Measurements from ENCODE around the gene CEP170B.

Gene CEP170B

DNA sequence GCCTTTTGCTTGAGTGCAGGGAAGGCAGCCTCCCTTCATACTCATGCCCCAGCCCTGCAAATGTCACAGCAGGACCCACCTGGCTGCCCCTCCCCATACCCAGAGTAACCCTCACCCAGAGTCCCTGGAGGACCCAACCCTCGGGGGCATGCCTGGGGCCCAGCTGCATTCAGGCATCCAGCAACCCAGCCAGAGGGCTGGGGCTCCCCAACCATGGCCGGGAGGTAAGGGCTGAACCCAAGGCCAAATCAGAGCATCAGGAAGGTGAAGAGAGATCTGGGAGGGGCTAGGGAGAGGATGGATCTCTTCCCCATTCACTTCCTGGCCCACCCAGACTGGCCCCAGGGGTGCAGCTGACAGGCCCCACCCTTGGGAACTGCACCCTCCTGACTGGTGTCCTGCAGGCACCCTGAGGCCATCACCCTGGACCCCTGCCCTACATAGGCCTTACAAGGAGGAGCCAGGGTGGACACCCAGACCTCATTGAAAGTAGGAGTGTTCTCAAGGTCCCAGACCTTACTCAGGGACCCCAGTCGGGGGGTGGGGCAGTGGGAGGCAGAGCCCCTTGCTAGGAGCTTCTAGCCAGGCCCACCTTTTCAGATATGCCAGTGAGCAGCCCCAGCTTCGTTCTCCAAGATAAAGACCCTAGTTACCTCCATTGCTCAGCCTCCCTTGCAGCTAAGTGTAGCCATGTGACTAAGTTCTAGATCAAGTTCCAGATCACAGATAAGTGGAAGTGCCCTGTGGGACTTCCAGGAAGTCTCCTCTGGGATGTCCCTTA, 58.8 kb downstream of the CEP170B start:
- TF ChIP-seq TAF1 (IDR thresholded peaks at IDR 0.05; ENCODE audit: borderline replicate concordance, low read depth, low read length) (no peak), POLR2A (IDR thresholded peaks at IDR 0.05; ENCODE audit: low read depth, low read length) (no peak)
- DNase-seq (ENCODE audit: insufficient read length), result no peak
- FAIRE-seq, result no peak

DNA sequence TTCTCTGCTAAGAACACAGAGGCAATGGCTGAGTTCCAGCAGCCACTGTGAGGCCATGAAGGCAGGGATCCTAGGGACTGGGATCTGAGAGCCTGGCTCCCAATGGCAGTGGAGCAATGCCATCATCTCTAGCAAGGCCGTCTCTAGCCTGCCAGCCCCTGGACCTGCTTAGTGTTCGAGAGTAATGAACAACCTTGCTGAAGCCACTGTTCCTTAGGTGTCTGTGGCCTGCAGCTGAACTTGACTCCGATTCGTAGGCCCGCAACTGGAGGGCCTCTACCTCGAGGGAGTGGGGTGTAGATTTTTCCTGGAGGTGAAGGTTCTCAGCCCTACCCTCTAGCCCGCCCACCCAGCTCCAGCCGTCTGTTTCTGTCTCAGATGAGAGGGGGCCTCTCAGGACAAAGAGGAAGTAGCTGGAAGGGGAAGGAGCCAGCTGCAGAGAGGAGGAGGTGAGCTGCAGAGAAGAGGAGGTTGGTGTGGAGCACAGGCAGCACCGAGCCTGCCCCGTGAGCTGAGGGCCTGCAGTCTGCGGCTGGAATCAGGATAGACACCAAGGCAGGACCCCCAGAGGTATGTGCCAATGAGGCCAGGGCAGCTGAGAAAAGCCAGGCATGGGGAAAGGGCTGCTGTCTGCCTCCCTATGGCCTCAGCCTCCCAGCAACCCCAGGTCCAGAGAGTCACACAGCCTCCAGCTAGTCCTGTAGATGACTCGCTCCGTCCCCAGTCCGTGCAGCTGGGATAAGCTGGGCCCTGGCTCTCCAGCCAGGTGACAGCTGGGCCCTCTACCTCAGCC, 59.5 kb downstream of the CEP170B start, which contains the start of gene PLD4:
PLD4 (plus strand) TSS at position 459 of the 793 bp plus-strand sequence. CDS start 2,262 bp downstream, outside the sequence.
- FAIRE-seq, result peak; percentile 63
- no peak for TF ChIP-seq POLR2A (IDR thresholded peaks at IDR 0.05; ENCODE audit: low read depth, low read length)
- TF ChIP-seq POLR2AphosphoS5 (IDR thresholded peaks at IDR 0.05; ENCODE audit: low read depth, low read length), result no peak
- TF ChIP-seq TAF1 (IDR thresholded peaks at IDR 0.05; ENCODE audit: borderline replicate concordance, low read depth, low read length), result no peak
- DNase-seq (ENCODE audit: insufficient read length), result no peak

- no peak for DNase-seq (ENCODE audit: insufficient read length)
- no peak for FAIRE-seq
- TF ChIP-seq TAF1 (IDR thresholded peaks at IDR 0.05; ENCODE audit: borderline replicate concordance, low read depth, low read length), result no peak
- TF ChIP-seq POLR2A (IDR thresholded peaks at IDR 0.05; ENCODE audit: low read depth, low read length), result no peak
- TF ChIP-seq POLR2AphosphoS5 (IDR thresholded peaks at IDR 0.05; ENCODE audit: low read depth, low read length), result no peak
These were observed 60.3 kb downstream of the CEP170B start for GRCh38 chr14:104925214-104925854.

DNA sequence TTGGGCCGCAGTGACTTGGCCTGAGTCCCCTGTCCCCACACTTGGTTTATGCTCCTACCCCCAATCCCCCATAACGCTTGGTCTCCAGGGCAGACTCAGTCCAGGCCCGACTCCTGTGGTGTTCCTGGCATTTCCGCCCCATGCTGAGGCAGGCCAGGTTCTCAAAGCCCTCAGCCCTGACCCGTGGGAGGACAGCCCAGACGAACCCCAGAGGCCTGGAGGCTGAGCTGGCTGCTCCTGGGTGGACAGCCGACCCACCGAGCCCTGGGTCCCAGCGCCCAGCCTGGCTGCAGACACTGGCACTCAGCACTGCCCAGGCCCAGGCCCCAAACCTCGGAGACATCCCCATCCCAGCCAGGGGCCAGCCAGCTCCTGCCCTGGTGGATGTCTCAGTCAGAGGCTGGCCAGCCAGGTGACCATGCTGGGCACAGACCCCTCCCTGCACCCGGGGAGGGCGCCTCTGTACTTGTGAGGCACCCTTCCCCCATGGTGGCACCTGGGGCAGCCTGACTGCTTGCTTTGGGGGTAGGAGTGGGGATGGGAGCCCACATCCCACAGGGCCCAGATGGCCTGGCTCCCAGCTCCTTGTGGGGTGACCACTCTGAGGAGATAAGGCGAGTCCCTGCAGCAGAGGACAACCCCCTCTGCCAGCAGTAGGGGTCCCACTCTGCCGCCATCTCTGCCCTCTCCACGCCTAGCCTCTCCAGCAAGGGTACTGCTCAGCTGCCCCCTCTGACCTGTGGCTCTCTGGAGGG, 61.0 kb downstream of the CEP170B start:
- TF ChIP-seq POLR2AphosphoS5 (IDR thresholded peaks at IDR 0.05; ENCODE audit: low read depth, low read length), result no peak
- TF ChIP-seq POLR2A (IDR thresholded peaks at IDR 0.05; ENCODE audit: low read depth, low read length), result no peak
- no peak for TF ChIP-seq TAF1 (IDR thresholded peaks at IDR 0.05; ENCODE audit: borderline replicate concordance, low read depth, low read length)
- FAIRE-seq (no peak), DNase-seq (ENCODE audit: insufficient read length) (no peak)

GRCh38 chr14:104926619-104927431, 61.8 kb downstream of the CEP170B start:
- peak; percentile 98 for FAIRE-seq
- no peak for TF ChIP-seq POLR2AphosphoS5 (IDR thresholded peaks at IDR 0.05; ENCODE audit: low read depth, low read length)
- TF ChIP-seq POLR2A (IDR thresholded peaks at IDR 0.05; ENCODE audit: low read depth, low read length), result no peak
- DNase-seq (ENCODE audit: insufficient read length), result peak; percentile 91

DNA sequence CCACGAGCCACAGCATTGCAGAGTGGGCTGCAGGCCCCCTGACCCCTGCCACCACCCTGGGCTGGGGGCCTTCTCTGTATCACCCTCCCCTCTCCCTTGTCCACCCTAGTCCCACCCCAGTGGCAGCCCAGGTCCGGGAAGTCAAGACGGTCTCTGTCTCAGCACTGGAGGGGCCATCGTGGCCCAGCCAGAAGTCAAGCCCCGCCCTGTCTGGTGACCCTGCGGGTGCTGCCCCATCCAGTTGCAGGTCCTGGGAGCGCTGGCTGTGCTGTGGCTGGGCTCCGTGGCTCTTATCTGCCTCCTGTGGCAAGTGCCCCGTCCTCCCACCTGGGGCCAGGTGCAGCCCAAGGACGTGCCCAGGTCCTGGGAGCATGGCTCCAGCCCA, 62.4 kb downstream of the CEP170B start:
- TF ChIP-seq POLR2A (IDR thresholded peaks at IDR 0.05; ENCODE audit: low read depth, low read length), result no peak
- TF ChIP-seq POLR2AphosphoS5 (IDR thresholded peaks at IDR 0.05; ENCODE audit: low read depth, low read length), result no peak
- no peak for TF ChIP-seq TAF1 (IDR thresholded peaks at IDR 0.05; ENCODE audit: borderline replicate concordance, low read depth, low read length)
- DNase-seq (ENCODE audit: insufficient read length), result no peak
- peak; percentile 42 for FAIRE-seq

DNA sequence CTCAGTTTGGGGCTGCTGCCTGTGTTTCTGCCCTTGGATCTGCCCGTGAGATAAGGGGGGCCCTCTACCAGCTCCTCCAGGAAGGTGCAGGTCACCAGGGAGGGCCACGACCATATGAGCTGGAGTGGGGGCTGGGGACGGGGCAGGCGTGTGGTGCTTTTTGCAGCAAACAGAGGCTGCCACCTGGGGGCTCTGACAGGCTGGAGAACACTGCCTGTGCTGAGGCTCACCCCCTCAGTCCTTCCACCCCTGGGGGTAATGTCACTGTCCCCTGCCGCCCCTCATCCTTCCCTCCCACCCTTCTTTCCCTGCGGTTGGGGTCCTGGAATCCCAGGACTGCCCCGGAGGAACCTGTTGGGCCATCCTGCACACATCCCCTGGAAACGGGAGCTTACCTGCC, 62.8 kb downstream of the CEP170B start:
- TF ChIP-seq POLR2A (IDR thresholded peaks at IDR 0.05; ENCODE audit: low read depth, low read length) (no peak), TAF1 (IDR thresholded peaks at IDR 0.05; ENCODE audit: borderline replicate concordance, low read depth, low read length) (no peak), POLR2AphosphoS5 (IDR thresholded peaks at IDR 0.05; ENCODE audit: low read depth, low read length) (no peak)
- DNase-seq (ENCODE audit: insufficient read length), result no peak
- FAIRE-seq, result no peak

GRCh38 chr14:104928391-104929133, 63.5 kb downstream of the CEP170B start:
- DNase-seq (ENCODE audit: insufficient read length) (no peak), FAIRE-seq (no peak)
- no peak for TF ChIP-seq POLR2AphosphoS5 (IDR thresholded peaks at IDR 0.05; ENCODE audit: low read depth, low read length)
- TF ChIP-seq TAF1 (IDR thresholded peaks at IDR 0.05; ENCODE audit: borderline replicate concordance, low read depth, low read length), result no peak
- no peak for TF ChIP-seq POLR2A (IDR thresholded peaks at IDR 0.05; ENCODE audit: low read depth, low read length)

- DNase-seq (ENCODE audit: insufficient read length) (no peak), FAIRE-seq (no peak)
- TF ChIP-seq TAF1 (IDR thresholded peaks at IDR 0.05; ENCODE audit: borderline replicate concordance, low read depth, low read length) (no peak), POLR2A (IDR thresholded peaks at IDR 0.05; ENCODE audit: low read depth, low read length) (no peak), POLR2AphosphoS5 (IDR thresholded peaks at IDR 0.05; ENCODE audit: low read depth, low read length) (no peak)
These were observed 64.5 kb downstream of the CEP170B start for GRCh38 chr14:104929268-104930230.
